Measurements from ENCODE around the gene AFG3L2. TPM values are rescaled to one million over a fixed set of nuclear protein-coding genes. Genes with fewer than 3 reads are reported as not detected.

AFG3L2 gene
- total RNA-seq, 4 donors from 2014 or later = 39.8 to 47.7 (median 41.7) TPM

GRCh38 chr18:12295389-12296086 is 81.5 kb downstream of the AFG3L2 start:
- WGBS = 94% methylated on average over 18 of the region's 18 CpGs
- no peaks in the 10 kb centered on the region for H3K9me3 ChIP-seq
- no peak overlapping the region for H3K27ac ChIP-seq (replicated peaks in 1 of 4)
- no peaks in the 10 kb centered on the region for H3K4me1 ChIP-seq
- no peak for DNase-seq (ENCODE audit: extremely low spot score)
- H3K36me3 ChIP-seq = no peaks in the 10 kb centered on the region
- H3K27me3 ChIP-seq = no peaks in the 10 kb centered on the region
- H3K4me3 ChIP-seq = no peak overlapping the region
- intact Hi-C loops (cut with DNase I) = no loop called here
- no peak for TF ChIP-seq CTCF (IDR thresholded peaks at IDR 0.05)
- no peak for TF ChIP-seq EP300 (IDR thresholded peaks at IDR 0.05)
- TF ChIP-seq POLR2A (IDR thresholded peaks at IDR 0.05; ENCODE audit: low read depth) = no peak
- TF ChIP-seq POLR2AphosphoS5 (IDR thresholded peaks at IDR 0.05) = no peak

DNA sequence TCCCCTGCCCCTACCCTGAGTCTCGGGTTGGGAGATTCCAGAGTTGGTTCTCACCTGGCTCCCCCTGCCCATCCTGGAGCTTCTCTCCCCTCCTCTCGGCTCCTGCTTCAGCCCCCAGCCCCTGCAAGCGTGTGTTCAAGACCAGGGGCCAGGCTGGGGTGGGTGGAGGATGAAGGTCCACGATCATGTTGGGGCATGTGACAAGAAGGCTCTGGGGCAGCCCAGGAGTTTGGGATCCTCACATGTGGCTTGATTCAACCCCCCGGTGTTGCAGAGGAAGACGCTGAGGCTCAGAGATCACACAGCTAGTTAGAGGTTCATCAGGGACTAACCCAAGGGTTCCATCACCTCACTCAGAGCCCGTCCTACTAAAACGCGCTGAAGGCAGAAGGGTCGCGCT is 83.2 kb downstream of the AFG3L2 start:
- WGBS = 67% methylated on average over 10 of the region's 11 CpGs
- intact Hi-C loops (cut with DNase I) = no loop called here
- Histone ChIP-seq H3K27ac (replicated peaks in 1 of 4) (no peak overlapping the region), H3K36me3 (no peaks in the 10 kb centered on the region), H3K4me3 (no peak overlapping the region), H3K27me3 (no peaks in the 10 kb centered on the region), H3K9me3 (no peaks in the 10 kb centered on the region), H3K4me1 (peaks cover 4 to 6% (median 5%) of the 10 kb centered on the region in 4 donors)
- DNase-seq (ENCODE audit: extremely low spot score) = no peak
- TF ChIP-seq EP300 (IDR thresholded peaks at IDR 0.05) = no peak
- no peak for TF ChIP-seq CTCF (IDR thresholded peaks at IDR 0.05)
- TF ChIP-seq POLR2A (IDR thresholded peaks at IDR 0.05; ENCODE audit: low read depth) = no peak
- TF ChIP-seq POLR2AphosphoS5 (IDR thresholded peaks at IDR 0.05) = no peak

GRCh38 chr18:12291690-12292089 is 85.3 kb downstream of the AFG3L2 start:
- peaks cover 0 to 4% (median 0%) of the 10 kb centered on the region in 4 donors for H3K27me3 ChIP-seq
- H3K27ac ChIP-seq (replicated peaks in 1 of 4) = no peak overlapping the region
- intact Hi-C loops (cut with DNase I) = no loop called here
- peaks cover 16 to 25% (median 24%) of the 10 kb centered on the region in 4 donors for H3K4me1 ChIP-seq
- 89% methylated on average over 14 of the region's 14 CpGs for WGBS
- DNase-seq (ENCODE audit: extremely low spot score) = no peak
- TF ChIP-seq POLR2A (IDR thresholded peaks at IDR 0.05; ENCODE audit: low read depth) (no peak), EP300 (IDR thresholded peaks at IDR 0.05) (no peak), POLR2AphosphoS5 (IDR thresholded peaks at IDR 0.05) (no peak), CTCF (IDR thresholded peaks at IDR 0.05) (no peak)
- no peaks in the 10 kb centered on the region for H3K9me3 ChIP-seq
- no peaks in the 10 kb centered on the region for H3K36me3 ChIP-seq
- H3K4me3 ChIP-seq = no peak overlapping the region

- TF ChIP-seq POLR2A (IDR thresholded peaks at IDR 0.05; ENCODE audit: low read depth) (no peak), CTCF (IDR thresholded peaks at IDR 0.05) (no peak), EP300 (IDR thresholded peaks at IDR 0.05) (no peak), POLR2AphosphoS5 (IDR thresholded peaks at IDR 0.05) (no peak)
- no peak for DNase-seq (ENCODE audit: extremely low spot score)
- Histone ChIP-seq H3K36me3 (no peaks in the 10 kb centered on the region), H3K4me1 (peaks cover 16 to 25% (median 24%) of the 10 kb centered on the region in 4 donors), H3K4me3 (no peak overlapping the region), H3K9me3 (no peaks in the 10 kb centered on the region), H3K27ac (replicated peaks in 1 of 4) (no peak overlapping the region), H3K27me3 (peaks cover 0 to 4% (median 0%) of the 10 kb centered on the region in 4 donors)
- intact Hi-C loops (cut with DNase I) = no loop called here
- 86% methylated on average over 6 of the region's 6 CpGs for WGBS
Observed at GRCh38 chr18:12291161-12291560, 85.9 kb downstream of the AFG3L2 start.

Measured in esophagus muscularis mucosa (tissue), 4 donors.